GM19467 (cell line): ENCODE measurements around the gene RAD51B.
A peak's percentile ranks its signal among the peaks of the same experiment; 100 is the strongest.

Experiments used
- ATAC-seq: cut with Tn5 transposase; IDR thresholded peaks from one replicate; pipeline ENCODE4 v1.9.1; 2021; ENCODE audit warnings: mild to moderate bottlenecking, moderate library complexity; ENCODE audit not compliant: unreplicated experiment

Gene RAD51B

GRCh38 chr14:68370057-68370360 lies 550.4 kb downstream of the RAD51B start:
- no peak for ATAC-seq

- ATAC-seq = no peak
These were observed 552.8 kb downstream of the RAD51B start for GRCh38 chr14:68372368-68372767.

GRCh38 chr14:68373124-68373646 lies 553.6 kb downstream of the RAD51B start:
- no peak for ATAC-seq

- ATAC-seq = no peak
These were observed 554.4 kb downstream of the RAD51B start for GRCh38 chr14:68373847-68374444.

GRCh38 chr14:68374682-68375081 lies 555.1 kb downstream of the RAD51B start:
- ATAC-seq = no peak

- ATAC-seq = no peak
These were observed 555.8 kb downstream of the RAD51B start for GRCh38 chr14:68375376-68375775.

- ATAC-seq = no peak
These were observed 556.6 kb downstream of the RAD51B start for GRCh38 chr14:68376067-68376779.

- no peak for ATAC-seq
These were observed 557.4 kb downstream of the RAD51B start for GRCh38 chr14:68377006-68377405.

GRCh38 chr14:68377459-68377858 lies 557.9 kb downstream of the RAD51B start:
- no peak for ATAC-seq

GRCh38 chr14:68379510-68380328 lies 560.1 kb downstream of the RAD51B start:
- ATAC-seq = no peak

- ATAC-seq = peak; percentile 72
These were observed 560.8 kb downstream of the RAD51B start for GRCh38 chr14:68380329-68380741.

GRCh38 chr14:68384335-68384734 lies 564.8 kb downstream of the RAD51B start:
- ATAC-seq = no peak

- ATAC-seq = no peak
These were observed 565.3 kb downstream of the RAD51B start for GRCh38 chr14:68384881-68385280.

- no peak for ATAC-seq
These were observed 566.9 kb downstream of the RAD51B start for GRCh38 chr14:68386446-68386845.

- no peak for ATAC-seq
These were observed 567.6 kb downstream of the RAD51B start for GRCh38 chr14:68386950-68387779.

GRCh38 chr14:68389943-68390342 lies 570.4 kb downstream of the RAD51B start:
- ATAC-seq = no peak

- no peak for ATAC-seq
These were observed 571.2 kb downstream of the RAD51B start for GRCh38 chr14:68390741-68391140.

- ATAC-seq = no peak
These were observed 571.9 kb downstream of the RAD51B start for GRCh38 chr14:68391311-68392014.

- no peak for ATAC-seq
These were observed 573.0 kb downstream of the RAD51B start for GRCh38 chr14:68392393-68393141.

- no peak for ATAC-seq
These were observed 573.7 kb downstream of the RAD51B start for GRCh38 chr14:68393259-68393658.
